ENCODE data around the gene TMC8.

DNA sequence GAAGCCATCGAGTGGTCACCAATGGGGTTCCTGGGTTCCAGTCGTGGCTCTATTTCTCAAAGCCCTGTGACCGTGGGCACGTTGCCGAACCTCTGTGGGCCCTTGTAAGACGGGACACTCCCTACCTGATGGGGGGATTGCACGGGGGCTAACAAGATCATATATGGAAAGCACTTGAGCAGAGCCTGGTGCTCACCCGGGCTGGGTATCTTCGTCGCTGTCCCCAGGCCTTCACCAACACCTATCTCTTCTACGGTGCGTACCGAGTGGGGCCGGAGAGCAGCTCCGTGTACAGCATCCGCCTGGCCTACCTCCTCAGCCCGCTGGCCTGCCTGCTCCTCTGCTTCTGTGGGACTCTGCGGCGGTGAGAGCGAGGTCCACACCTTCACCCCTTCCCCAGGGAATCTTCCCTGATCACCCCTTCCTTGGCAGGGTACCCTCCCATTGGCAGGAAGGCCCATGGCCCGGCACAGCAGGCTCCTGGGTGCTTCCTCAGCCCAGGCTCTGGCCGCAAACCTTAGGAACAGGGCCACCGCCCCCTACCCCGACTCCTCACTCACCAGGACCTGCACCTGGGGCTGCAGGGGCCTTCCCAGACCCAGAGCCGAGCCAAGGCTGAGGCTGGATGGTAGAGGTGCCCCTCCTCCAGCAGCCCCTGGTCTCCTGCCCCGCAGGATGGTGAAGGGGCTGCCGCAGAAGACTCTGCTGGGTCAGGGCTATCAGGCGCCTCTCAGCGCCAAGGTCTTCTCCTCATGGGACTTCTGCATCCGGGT, 2.8 kb downstream of the TMC8 start:
- TF ChIP-seq USF2 (IDR thresholded peaks at IDR 0.05; ENCODE audit: borderline replicate concordance, low read depth, low read length) (no peak), CTCF (IDR thresholded peaks at IDR 0.05) (no peak), MAX (IDR thresholded peaks at IDR 0.05; ENCODE audit: low read depth) (no peak), FOXM1 (IDR thresholded peaks at IDR 0.05; ENCODE audit: low read depth) (no peak), EZH2phosphoT487 (IDR thresholded peaks at IDR 0.05; ENCODE audit: borderline replicate concordance, low read depth) (no peak), RFX5 (IDR thresholded peaks at IDR 0.05; ENCODE audit: low read length) (no peak), RAD21 (IDR thresholded peaks at IDR 0.05; ENCODE audit: low read length) (no peak), POLR2AphosphoS5 (IDR thresholded peaks at IDR 0.05; ENCODE audit: low read depth, low read length) (no peak), EP300 (IDR thresholded peaks at IDR 0.05; ENCODE audit: borderline replicate concordance in 1 of 2, low read depth in 1 of 2, low read length in 1 of 2) (no peak), TAF1 (IDR thresholded peaks at IDR 0.05; ENCODE audit: borderline replicate concordance, low read depth, low read length) (no peak), NFIC (IDR thresholded peaks at IDR 0.05; ENCODE audit: borderline replicate concordance) (no peak)
- TF ChIP-seq, protein P1, sequence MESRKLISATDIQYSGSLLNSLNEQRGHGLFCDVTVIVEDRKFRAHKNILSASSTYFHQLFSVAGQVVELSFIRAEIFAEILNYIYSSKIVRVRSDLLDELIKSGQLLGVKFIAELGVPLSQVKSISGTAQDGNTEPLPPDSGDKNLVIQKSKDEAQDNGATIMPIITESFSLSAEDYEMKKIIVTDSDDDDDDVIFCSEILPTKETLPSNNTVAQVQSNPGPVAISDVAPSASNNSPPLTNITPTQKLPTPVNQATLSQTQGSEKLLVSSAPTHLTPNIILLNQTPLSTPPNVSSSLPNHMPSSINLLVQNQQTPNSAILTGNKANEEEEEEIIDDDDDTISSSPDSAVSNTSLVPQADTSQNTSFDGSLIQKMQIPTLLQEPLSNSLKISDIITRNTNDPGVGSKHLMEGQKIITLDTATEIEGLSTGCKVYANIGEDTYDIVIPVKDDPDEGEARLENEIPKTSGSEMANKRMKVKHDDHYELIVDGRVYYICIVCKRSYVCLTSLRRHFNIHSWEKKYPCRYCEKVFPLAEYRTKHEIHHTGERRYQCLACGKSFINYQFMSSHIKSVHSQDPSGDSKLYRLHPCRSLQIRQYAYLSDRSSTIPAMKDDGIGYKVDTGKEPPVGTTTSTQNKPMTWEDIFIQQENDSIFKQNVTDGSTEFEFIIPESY (IDR thresholded peaks at IDR 0.05; ENCODE audit: borderline replicate concordance, low read depth), result no peak
- TF ChIP-seq, protein P2, sequence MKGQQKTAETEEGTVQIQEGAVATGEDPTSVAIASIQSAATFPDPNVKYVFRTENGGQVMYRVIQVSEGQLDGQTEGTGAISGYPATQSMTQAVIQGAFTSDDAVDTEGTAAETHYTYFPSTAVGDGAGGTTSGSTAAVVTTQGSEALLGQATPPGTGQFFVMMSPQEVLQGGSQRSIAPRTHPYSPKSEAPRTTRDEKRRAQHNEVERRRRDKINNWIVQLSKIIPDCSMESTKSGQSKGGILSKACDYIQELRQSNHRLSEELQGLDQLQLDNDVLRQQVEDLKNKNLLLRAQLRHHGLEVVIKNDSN (IDR thresholded peaks at IDR 0.05; ENCODE audit: borderline replicate concordance, low read depth), result no peak
- TF ChIP-seq, protein P3, sequence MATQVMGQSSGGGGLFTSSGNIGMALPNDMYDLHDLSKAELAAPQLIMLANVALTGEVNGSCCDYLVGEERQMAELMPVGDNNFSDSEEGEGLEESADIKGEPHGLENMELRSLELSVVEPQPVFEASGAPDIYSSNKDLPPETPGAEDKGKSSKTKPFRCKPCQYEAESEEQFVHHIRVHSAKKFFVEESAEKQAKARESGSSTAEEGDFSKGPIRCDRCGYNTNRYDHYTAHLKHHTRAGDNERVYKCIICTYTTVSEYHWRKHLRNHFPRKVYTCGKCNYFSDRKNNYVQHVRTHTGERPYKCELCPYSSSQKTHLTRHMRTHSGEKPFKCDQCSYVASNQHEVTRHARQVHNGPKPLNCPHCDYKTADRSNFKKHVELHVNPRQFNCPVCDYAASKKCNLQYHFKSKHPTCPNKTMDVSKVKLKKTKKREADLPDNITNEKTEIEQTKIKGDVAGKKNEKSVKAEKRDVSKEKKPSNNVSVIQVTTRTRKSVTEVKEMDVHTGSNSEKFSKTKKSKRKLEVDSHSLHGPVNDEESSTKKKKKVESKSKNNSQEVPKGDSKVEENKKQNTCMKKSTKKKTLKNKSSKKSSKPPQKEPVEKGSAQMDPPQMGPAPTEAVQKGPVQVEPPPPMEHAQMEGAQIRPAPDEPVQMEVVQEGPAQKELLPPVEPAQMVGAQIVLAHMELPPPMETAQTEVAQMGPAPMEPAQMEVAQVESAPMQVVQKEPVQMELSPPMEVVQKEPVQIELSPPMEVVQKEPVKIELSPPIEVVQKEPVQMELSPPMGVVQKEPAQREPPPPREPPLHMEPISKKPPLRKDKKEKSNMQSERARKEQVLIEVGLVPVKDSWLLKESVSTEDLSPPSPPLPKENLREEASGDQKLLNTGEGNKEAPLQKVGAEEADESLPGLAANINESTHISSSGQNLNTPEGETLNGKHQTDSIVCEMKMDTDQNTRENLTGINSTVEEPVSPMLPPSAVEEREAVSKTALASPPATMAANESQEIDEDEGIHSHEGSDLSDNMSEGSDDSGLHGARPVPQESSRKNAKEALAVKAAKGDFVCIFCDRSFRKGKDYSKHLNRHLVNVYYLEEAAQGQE (IDR thresholded peaks at IDR 0.05; ENCODE audit: low read depth, low read length), result no peak

Measured in SK-N-SH (cell line).